ENCODE results near the gene GNGT2.

Gene GNGT2

DNA sequence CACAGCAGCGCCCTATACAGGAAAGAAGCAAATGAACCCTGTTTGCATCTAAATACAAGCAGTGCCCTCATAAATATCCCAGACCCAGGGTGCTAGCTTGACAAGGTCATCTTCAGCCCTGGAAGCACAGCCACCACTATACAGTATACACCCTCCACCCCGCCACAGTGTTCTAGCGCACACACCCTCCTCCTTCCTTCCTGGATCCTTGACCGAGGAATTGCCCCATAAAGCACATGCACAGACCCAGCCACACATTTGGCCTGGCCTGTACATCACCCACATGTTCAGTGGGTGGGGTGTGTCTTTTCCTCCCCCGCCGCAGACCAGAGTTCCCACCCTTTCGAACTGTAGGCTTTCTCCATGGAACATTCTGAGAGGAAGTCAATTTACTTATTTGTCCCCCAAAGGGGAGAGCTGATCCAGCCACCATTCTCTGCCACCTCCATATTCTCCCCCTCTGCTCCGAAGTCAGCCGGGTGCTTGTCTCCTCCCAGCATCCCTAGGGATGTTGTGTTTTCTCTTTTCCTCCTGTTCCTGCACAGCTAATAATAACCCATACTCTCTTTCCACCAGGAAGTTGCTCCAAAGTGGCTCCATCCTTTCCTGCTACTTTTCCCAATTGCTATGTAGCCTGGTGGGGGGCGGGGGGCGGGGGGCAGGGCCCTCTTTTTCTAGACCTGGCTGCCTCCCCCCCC lies 6.7 kb upstream of the GNGT2 start:
- no peak for DNase-seq (ENCODE audit: extremely low read depth, low read depth)

DNA sequence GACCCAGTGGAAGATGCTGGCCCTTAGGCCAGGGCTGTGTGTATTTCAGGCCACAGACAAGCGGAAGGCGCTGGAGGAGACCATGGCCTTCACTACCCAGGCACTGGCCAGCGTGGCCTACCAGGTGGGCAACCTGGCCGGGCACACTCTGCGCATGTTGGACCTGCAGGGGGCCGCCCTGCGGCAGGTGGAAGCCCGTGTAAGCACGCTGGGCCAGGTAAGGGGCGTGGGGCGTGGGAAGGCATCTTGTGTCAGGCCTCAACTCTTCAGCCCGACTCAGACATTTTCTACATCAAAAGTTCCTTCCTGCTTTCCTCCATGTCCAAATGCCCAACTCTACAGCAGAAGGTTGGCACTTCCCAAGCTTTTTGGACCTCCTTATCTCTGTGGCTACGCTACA lies 6.1 kb upstream of the GNGT2 start:
- TF ChIP-seq, protein P1, sequence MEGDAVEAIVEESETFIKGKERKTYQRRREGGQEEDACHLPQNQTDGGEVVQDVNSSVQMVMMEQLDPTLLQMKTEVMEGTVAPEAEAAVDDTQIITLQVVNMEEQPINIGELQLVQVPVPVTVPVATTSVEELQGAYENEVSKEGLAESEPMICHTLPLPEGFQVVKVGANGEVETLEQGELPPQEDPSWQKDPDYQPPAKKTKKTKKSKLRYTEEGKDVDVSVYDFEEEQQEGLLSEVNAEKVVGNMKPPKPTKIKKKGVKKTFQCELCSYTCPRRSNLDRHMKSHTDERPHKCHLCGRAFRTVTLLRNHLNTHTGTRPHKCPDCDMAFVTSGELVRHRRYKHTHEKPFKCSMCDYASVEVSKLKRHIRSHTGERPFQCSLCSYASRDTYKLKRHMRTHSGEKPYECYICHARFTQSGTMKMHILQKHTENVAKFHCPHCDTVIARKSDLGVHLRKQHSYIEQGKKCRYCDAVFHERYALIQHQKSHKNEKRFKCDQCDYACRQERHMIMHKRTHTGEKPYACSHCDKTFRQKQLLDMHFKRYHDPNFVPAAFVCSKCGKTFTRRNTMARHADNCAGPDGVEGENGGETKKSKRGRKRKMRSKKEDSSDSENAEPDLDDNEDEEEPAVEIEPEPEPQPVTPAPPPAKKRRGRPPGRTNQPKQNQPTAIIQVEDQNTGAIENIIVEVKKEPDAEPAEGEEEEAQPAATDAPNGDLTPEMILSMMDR (IDR thresholded peaks at IDR 0.05; ENCODE audit: low read depth, low read length) = no peak
- no peak for DNase-seq (ENCODE audit: extremely low read depth, low read depth)

More for the DNA sequence above, 6.7 kb upstream of the GNGT2 start:
- TF ChIP-seq, protein P1 (IDR thresholded peaks at IDR 0.05; ENCODE audit: low read depth, low read length) = no peak

DNA sequence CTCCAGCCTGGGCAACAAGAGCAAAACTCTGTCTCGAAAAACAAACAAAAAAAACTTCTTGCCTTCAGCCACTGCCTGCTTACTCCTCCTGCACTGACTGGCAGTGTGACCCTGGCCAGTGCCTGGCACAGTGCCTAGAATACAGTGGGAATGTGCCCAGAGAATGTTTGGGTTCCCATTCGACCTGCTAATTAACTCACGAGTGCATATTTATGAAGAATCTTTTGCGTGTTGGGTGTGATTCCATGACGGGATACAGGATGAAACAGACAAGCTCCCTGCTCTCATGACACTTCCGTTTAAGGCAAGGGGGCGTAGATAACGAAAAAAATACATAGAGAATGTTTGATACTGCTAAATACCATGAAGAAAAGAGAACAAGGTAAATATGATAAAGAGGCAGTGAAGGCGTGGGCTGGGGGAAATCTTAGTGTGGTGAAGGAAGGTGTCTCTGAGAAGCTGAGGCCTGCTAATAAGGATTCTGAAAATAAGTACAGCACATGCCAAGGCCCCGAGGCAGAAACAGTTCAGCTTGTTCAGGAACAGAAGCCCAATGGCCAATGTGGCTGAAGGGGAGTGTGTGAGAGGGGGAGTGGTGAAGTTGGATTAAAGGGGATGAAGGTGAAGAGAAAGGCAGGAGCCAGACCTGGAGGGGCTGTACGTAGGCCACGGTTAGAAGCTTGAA lies 4.4 kb upstream of the GNGT2 start:
- DNase-seq (ENCODE audit: extremely low read depth, low read depth) = no peak
- TF ChIP-seq, protein P1 (IDR thresholded peaks at IDR 0.05; ENCODE audit: low read depth, low read length) = no peak

DNA sequence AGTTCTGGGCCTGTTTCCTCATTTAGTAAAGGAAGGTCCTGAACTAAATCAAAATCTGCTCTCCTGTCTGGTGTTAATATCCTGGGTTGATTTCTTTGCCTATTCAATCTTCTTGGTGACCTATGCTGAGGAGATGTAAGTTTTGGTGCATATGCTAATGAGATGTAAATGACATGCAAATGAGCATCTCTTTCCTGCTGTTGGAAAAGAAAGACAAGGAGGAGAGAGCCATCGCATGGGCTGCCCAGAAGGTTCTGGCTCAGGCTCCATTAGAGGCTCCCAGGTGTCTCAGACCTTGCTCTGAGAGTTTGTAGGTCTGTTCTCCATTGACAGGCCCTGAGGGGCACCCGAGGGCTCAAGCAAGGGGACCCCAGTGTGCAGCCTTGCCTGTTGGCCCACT lies 3.5 kb upstream of the GNGT2 start:
- no peak for DNase-seq (ENCODE audit: extremely low read depth, low read depth)
- TF ChIP-seq, protein P1 (IDR thresholded peaks at IDR 0.05; ENCODE audit: low read depth, low read length) = no peak

DNA sequence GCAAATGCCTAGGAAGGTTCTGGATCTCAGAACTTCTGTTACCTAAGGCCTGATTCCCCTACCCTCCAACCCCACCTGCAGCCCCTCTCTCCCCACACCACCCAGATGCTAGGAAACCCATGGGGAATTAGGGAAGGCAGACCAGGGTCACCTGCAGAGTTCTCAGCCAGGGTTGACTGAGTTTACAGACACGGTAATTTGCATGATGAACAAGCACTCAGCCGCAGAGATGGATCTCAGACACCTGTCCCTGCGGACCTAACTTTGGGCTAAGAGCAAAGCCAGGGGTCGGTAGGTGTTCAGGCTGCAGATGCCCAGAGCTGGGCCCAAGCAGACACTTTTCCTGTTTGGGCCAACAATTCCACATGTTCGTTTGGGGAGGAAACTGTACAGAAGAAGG lies 3.0 kb upstream of the GNGT2 start:
- DNase-seq (ENCODE audit: extremely low read depth, low read depth) = no peak
- TF ChIP-seq, protein P1 (IDR thresholded peaks at IDR 0.05; ENCODE audit: low read depth, low read length) = no peak

DNA sequence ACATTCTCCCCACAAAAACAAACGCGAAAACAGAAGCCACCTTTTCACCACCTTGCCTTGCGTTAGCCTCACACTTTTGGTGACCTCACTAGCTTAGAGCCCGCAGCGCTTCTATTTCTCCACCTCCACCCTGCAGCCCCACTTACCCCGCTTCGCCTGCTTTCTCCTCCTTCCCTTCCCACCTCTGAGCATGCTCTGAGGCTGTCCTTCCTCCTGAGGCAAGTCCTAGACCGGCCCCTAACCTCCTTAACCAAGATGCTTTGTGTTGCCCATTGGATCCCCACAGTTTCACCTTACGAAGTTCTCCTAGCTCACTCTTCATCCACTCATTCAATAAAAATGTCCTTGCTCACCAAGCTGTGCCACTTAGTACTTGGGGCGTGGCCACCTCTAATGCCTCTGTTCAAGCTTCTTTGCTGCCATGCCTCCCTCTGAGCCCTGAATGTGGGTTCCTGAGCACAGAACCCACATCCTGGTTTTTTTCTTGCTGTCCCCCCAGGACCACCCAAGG lies 1.3 kb downstream of the GNGT2 start:
- no peak for DNase-seq (ENCODE audit: extremely low read depth, low read depth)
- TF ChIP-seq, protein P1 (IDR thresholded peaks at IDR 0.05; ENCODE audit: low read depth, low read length) = no peak

DNA sequence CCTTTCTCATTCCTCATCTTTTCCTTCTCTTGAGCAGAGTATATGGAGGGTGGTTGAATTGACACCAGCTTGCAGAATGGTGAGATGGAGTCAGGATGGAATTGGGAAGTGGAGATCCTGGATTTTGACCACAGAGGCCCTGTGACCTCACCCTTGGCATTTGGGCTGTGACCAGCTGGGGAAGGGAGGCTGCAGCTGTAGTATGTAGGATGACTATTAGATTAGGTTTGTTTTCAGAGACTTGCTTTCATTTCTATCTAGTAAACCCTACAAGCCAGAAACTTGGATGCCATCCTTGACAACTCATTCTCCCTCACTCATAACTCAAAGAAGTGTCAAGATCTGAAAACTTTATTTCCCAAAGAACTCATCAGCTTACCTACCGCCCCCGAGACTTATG lies 5.9 kb downstream of the GNGT2 start:
- TF ChIP-seq, protein P1 (IDR thresholded peaks at IDR 0.05; ENCODE audit: low read depth, low read length) = no peak
- no peak for DNase-seq (ENCODE audit: extremely low read depth, low read depth)
